ENCODE measurements around the gene RBM28. TPM values are rescaled to one million over a fixed set of nuclear protein-coding genes. Genes with fewer than 3 reads are reported as not detected.
A peak's percentile ranks its signal among the peaks of the same experiment; 100 is the strongest.

The RBM28 gene
- total RNA-seq, 2 donors from 2014 or later, result 30.4 to 46.6 TPM

GRCh38 chr7:128341733-128342132 lies 2.0 kb downstream of the RBM28 start:
- Mint-ChIP-seq H3K36me3 (ENCODE audit: low read depth) (peaks cover 34% of the 10 kb centered on the region), H3K27ac (no peak overlapping the region), H3K9me3 (no peaks in the 10 kb centered on the region), H3K4me1 (peaks cover 25% of the 10 kb centered on the region), H3K27me3 (no peaks in the 10 kb centered on the region), H3K4me3 (peak overlapping the region; percentile 96)
- ATAC-seq (replicated peaks), result no peak

- H3K27me3 Mint-ChIP-seq, result no peaks in the 10 kb centered on the region
- no peak overlapping the region for H3K27ac Mint-ChIP-seq
- peaks cover 9% of the 10 kb centered on the region for H3K4me1 Mint-ChIP-seq
- H3K36me3 Mint-ChIP-seq (ENCODE audit: low read depth), result peaks cover 92% of the 10 kb centered on the region
- ATAC-seq (replicated peaks), result no peak
- H3K4me3 Mint-ChIP-seq, result no peak overlapping the region
- no peaks in the 10 kb centered on the region for H3K9me3 Mint-ChIP-seq
Measured at GRCh38 chr7:128335730-128336129, 8.0 kb downstream of the RBM28 start.

GRCh38 chr7:128324368-128324680 lies 19.4 kb downstream of the RBM28 start:
- Mint-ChIP-seq H3K36me3 (ENCODE audit: low read depth) (peaks cover 100% of the 10 kb centered on the region), H3K4me3 (no peak overlapping the region)
- ATAC-seq (replicated peaks), result no peak

GRCh38 chr7:128323459-128324367 lies 20.0 kb downstream of the RBM28 start:
- peaks cover 100% of the 10 kb centered on the region for H3K36me3 Mint-ChIP-seq (ENCODE audit: low read depth)
- H3K4me3 Mint-ChIP-seq, result no peak overlapping the region
- H3K4me1 Mint-ChIP-seq, result no peaks in the 10 kb centered on the region
- H3K27me3 Mint-ChIP-seq, result no peaks in the 10 kb centered on the region
- ATAC-seq (replicated peaks), result no peak
- H3K27ac Mint-ChIP-seq, result no peak overlapping the region
- no peaks in the 10 kb centered on the region for H3K9me3 Mint-ChIP-seq

More at GRCh38 chr7:128324368-128324680, 19.4 kb downstream of the RBM28 start:
- Mint-ChIP-seq H3K9me3 (no peaks in the 10 kb centered on the region), H3K4me1 (no peaks in the 10 kb centered on the region), H3K27ac (no peak overlapping the region), H3K27me3 (no peaks in the 10 kb centered on the region)

GRCh38 chr7:128323040-128323439 lies 20.7 kb downstream of the RBM28 start:
- Mint-ChIP-seq H3K27ac (no peak overlapping the region), H3K36me3 (ENCODE audit: low read depth) (peaks cover 100% of the 10 kb centered on the region), H3K9me3 (no peaks in the 10 kb centered on the region), H3K4me1 (no peaks in the 10 kb centered on the region), H3K4me3 (no peak overlapping the region), H3K27me3 (no peaks in the 10 kb centered on the region)
- no peak for ATAC-seq (replicated peaks)

- Mint-ChIP-seq H3K4me3 (no peak overlapping the region), H3K27me3 (no peaks in the 10 kb centered on the region), H3K36me3 (ENCODE audit: low read depth) (peaks cover 100% of the 10 kb centered on the region), H3K9me3 (no peaks in the 10 kb centered on the region), H3K27ac (no peak overlapping the region), H3K4me1 (no peaks in the 10 kb centered on the region)
- ATAC-seq (replicated peaks), result no peak
Measured at GRCh38 chr7:128322040-128322643, 21.6 kb downstream of the RBM28 start.

- no peaks in the 10 kb centered on the region for H3K4me1 Mint-ChIP-seq
- H3K36me3 Mint-ChIP-seq (ENCODE audit: low read depth), result peaks cover 100% of the 10 kb centered on the region
- H3K4me3 Mint-ChIP-seq, result no peak overlapping the region
- no peaks in the 10 kb centered on the region for H3K27me3 Mint-ChIP-seq
- no peak overlapping the region for H3K27ac Mint-ChIP-seq
- no peak for ATAC-seq (replicated peaks)
- H3K9me3 Mint-ChIP-seq, result no peaks in the 10 kb centered on the region
Measured at GRCh38 chr7:128321044-128321422, 22.7 kb downstream of the RBM28 start.

- H3K4me1 Mint-ChIP-seq, result no peaks in the 10 kb centered on the region
- no peak overlapping the region for H3K27ac Mint-ChIP-seq
- peaks cover 98% of the 10 kb centered on the region for H3K36me3 Mint-ChIP-seq (ENCODE audit: low read depth)
Measured at GRCh38 chr7:128318691-128319090, 25.0 kb downstream of the RBM28 start.

GRCh38 chr7:128311013-128311412 lies 32.7 kb downstream of the RBM28 start:
- ATAC-seq (replicated peaks), result no peak
- Mint-ChIP-seq H3K27me3 (no peaks in the 10 kb centered on the region), H3K27ac (no peak overlapping the region), H3K9me3 (no peaks in the 10 kb centered on the region), H3K4me1 (no peaks in the 10 kb centered on the region), H3K4me3 (no peak overlapping the region), H3K36me3 (ENCODE audit: low read depth) (peaks cover 98% of the 10 kb centered on the region)

More at GRCh38 chr7:128318691-128319090, 25.0 kb downstream of the RBM28 start:
- Mint-ChIP-seq H3K4me3 (no peak overlapping the region), H3K9me3 (no peaks in the 10 kb centered on the region), H3K27me3 (no peaks in the 10 kb centered on the region)
- ATAC-seq (replicated peaks), result no peak

- Mint-ChIP-seq H3K4me1 (no peaks in the 10 kb centered on the region), H3K27ac (no peak overlapping the region), H3K27me3 (no peaks in the 10 kb centered on the region), H3K36me3 (ENCODE audit: low read depth) (peaks cover 98% of the 10 kb centered on the region), H3K9me3 (no peaks in the 10 kb centered on the region), H3K4me3 (no peak overlapping the region)
- no peak for ATAC-seq (replicated peaks)
Measured at GRCh38 chr7:128310499-128310898, 33.2 kb downstream of the RBM28 start.

GRCh38 chr7:128309976-128310375 lies 33.7 kb downstream of the RBM28 start:
- Mint-ChIP-seq H3K27me3 (no peaks in the 10 kb centered on the region), H3K4me3 (no peak overlapping the region), H3K27ac (peak overlapping the region; percentile 2), H3K9me3 (no peaks in the 10 kb centered on the region), H3K4me1 (no peaks in the 10 kb centered on the region), H3K36me3 (ENCODE audit: low read depth) (peaks cover 94% of the 10 kb centered on the region)
- ATAC-seq (replicated peaks), result no peak

GRCh38 chr7:128309124-128309523 lies 34.6 kb downstream of the RBM28 start:
- peaks cover 86% of the 10 kb centered on the region for H3K36me3 Mint-ChIP-seq (ENCODE audit: low read depth)
- H3K4me3 Mint-ChIP-seq, result no peak overlapping the region
- H3K27ac Mint-ChIP-seq, result peak overlapping the region; percentile 2
- H3K27me3 Mint-ChIP-seq, result no peaks in the 10 kb centered on the region
- no peaks in the 10 kb centered on the region for H3K4me1 Mint-ChIP-seq
- no peaks in the 10 kb centered on the region for H3K9me3 Mint-ChIP-seq
- ATAC-seq (replicated peaks), result no peak

GRCh38 chr7:128307061-128307460 lies 36.6 kb downstream of the RBM28 start:
- H3K4me1 Mint-ChIP-seq, result no peaks in the 10 kb centered on the region
- peaks cover 85% of the 10 kb centered on the region for H3K36me3 Mint-ChIP-seq (ENCODE audit: low read depth)
- no peak for ATAC-seq (replicated peaks)
- no peak overlapping the region for H3K27ac Mint-ChIP-seq
- no peaks in the 10 kb centered on the region for H3K9me3 Mint-ChIP-seq
- H3K4me3 Mint-ChIP-seq, result no peak overlapping the region
- no peaks in the 10 kb centered on the region for H3K27me3 Mint-ChIP-seq

GRCh38 chr7:128304212-128304611 lies 39.5 kb downstream of the RBM28 start:
- H3K4me1 Mint-ChIP-seq, result no peaks in the 10 kb centered on the region
- no peak overlapping the region for H3K27ac Mint-ChIP-seq
- H3K27me3 Mint-ChIP-seq, result no peaks in the 10 kb centered on the region
- no peaks in the 10 kb centered on the region for H3K9me3 Mint-ChIP-seq
- peaks cover 56% of the 10 kb centered on the region for H3K36me3 Mint-ChIP-seq (ENCODE audit: low read depth)
- no peak for ATAC-seq (replicated peaks)
- no peak overlapping the region for H3K4me3 Mint-ChIP-seq

- H3K27ac Mint-ChIP-seq, result no peak overlapping the region
- no peaks in the 10 kb centered on the region for H3K9me3 Mint-ChIP-seq
- peaks cover 50% of the 10 kb centered on the region for H3K36me3 Mint-ChIP-seq (ENCODE audit: low read depth)
- H3K4me3 Mint-ChIP-seq, result no peak overlapping the region
- no peaks in the 10 kb centered on the region for H3K27me3 Mint-ChIP-seq
- no peak for ATAC-seq (replicated peaks)
- no peaks in the 10 kb centered on the region for H3K4me1 Mint-ChIP-seq
Measured at GRCh38 chr7:128303643-128304042, 40.1 kb downstream of the RBM28 start.
